ENCODE results near the gene PLAGL1. TPM values are rescaled to one million over a fixed set of nuclear protein-coding genes. Genes with fewer than 3 reads are reported as not detected.
A peak's percentile ranks its signal among the peaks of the same experiment; 100 is the strongest.
"Not testable (repeated sequence)": the region's sequence is repeated elsewhere in the genome, so short reads cannot be mapped to it uniquely, and the experiment has no call there.

Gene PLAGL1
- 10 to 100 TPM; 22.3 to 33.6 (median 26.0) TPM for total RNA-seq

GRCh38 chr6:144008120-144008811 lies at the start of gene PLAGL1:
TSS of gene PLAGL1 (minus strand) at chr6:144008259. CDS start at chr6:143948136, 60,123 bp downstream.
- DNase-seq (ENCODE audit: low spot score) = peak; percentile 32
- ATAC-seq (ENCODE audit: low FRiP score) = peak; percentile 80
- no peak for TF ChIP-seq CTCF (IDR thresholded peaks at IDR 0.05)

GRCh38 chr6:144055121-144055931 lies 47.3 kb upstream of the PLAGL1 start:
- ATAC-seq (ENCODE audit: low FRiP score) (no peak), DNase-seq (ENCODE audit: low spot score) (no peak)

GRCh38 chr6:144053601-144054000 lies 45.5 kb upstream of the PLAGL1 start:
- no peak for TF ChIP-seq CTCF (IDR thresholded peaks at IDR 0.05)
- ATAC-seq (ENCODE audit: low FRiP score) (no peak), DNase-seq (ENCODE audit: low spot score) (no peak)

More at GRCh38 chr6:144055121-144055931, 47.3 kb upstream of the PLAGL1 start:
- TF ChIP-seq CTCF (IDR thresholded peaks at IDR 0.05) = no peak

- TF ChIP-seq CTCF (IDR thresholded peaks at IDR 0.05) = no peak
- DNase-seq (ENCODE audit: low spot score) (no peak), ATAC-seq (ENCODE audit: low FRiP score) (no peak)
These were observed 44.4 kb upstream of the PLAGL1 start for GRCh38 chr6:144052488-144052887.

- no peak for TF ChIP-seq CTCF (IDR thresholded peaks at IDR 0.05)
- ATAC-seq (ENCODE audit: low FRiP score) (no peak), DNase-seq (ENCODE audit: low spot score) (no peak)
These were observed 41.3 kb upstream of the PLAGL1 start for GRCh38 chr6:144049386-144049785.

- no peak for ATAC-seq (ENCODE audit: low FRiP score)
- TF ChIP-seq CTCF (IDR thresholded peaks at IDR 0.05) = no peak
- no peak for DNase-seq (ENCODE audit: low spot score)
These were observed 39.6 kb upstream of the PLAGL1 start for GRCh38 chr6:144047688-144048087.

- ATAC-seq (ENCODE audit: low FRiP score) = not testable (repeated sequence)
These were observed 38.6 kb upstream of the PLAGL1 start for GRCh38 chr6:144046672-144047071.

GRCh38 chr6:144044989-144045388 lies 36.9 kb upstream of the PLAGL1 start:
- not testable (repeated sequence) for DNase-seq (ENCODE audit: low spot score); ATAC-seq (ENCODE audit: low FRiP score)

More at GRCh38 chr6:144046672-144047071, 38.6 kb upstream of the PLAGL1 start:
- not testable (repeated sequence) for DNase-seq (ENCODE audit: low spot score)
